Fibroblast of lung (primary cell): ENCODE measurements around the gene PDZD2.

Source experiments
- EZH2 ChIP-seq: IDR thresholded peaks from 2 replicates; pipeline ENCODE4 v1.5.1; 2012; ENCODE audit warnings: low read length, control low read depth, mild to moderate bottlenecking; ENCODE audit errors: missing control alignments
- TF ChIP-seq, protein P1 (sequence below), 2 donors: IDR thresholded peaks in 1 of 2; conservative IDR thresholded peaks in 1 of 2; 1 replicate in 1 of 2; 2 replicates in 1 of 2; pipeline ENCODE4 v1.5.1; 2011 to 2012; ENCODE audit warnings: low read length in 2 of 2, control low read depth in 1 of 2, inconsistent platforms in 1 of 2, low read depth in 1 of 2, mild to moderate bottlenecking in 1 of 2

DNA sequence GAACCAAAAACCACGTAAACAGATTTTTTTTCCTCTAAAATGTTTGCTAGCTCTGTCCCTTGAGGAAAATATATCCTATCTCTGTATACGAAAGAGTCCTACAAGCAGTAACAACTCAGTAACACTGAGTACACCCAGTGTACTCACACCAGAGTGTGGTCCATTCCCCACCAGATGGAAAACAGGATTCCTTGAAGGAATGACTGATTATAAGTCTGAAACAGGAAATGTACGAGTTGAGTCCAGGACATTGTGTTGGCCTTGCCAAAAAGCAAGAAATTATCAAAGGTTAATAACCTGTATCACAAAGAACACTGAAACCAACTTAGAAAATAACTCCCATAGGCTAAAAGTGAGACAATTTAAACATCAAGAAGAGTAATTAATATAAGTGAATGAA is 514.8 kb downstream of the PDZD2 start:
- TF ChIP-seq, protein P1, sequence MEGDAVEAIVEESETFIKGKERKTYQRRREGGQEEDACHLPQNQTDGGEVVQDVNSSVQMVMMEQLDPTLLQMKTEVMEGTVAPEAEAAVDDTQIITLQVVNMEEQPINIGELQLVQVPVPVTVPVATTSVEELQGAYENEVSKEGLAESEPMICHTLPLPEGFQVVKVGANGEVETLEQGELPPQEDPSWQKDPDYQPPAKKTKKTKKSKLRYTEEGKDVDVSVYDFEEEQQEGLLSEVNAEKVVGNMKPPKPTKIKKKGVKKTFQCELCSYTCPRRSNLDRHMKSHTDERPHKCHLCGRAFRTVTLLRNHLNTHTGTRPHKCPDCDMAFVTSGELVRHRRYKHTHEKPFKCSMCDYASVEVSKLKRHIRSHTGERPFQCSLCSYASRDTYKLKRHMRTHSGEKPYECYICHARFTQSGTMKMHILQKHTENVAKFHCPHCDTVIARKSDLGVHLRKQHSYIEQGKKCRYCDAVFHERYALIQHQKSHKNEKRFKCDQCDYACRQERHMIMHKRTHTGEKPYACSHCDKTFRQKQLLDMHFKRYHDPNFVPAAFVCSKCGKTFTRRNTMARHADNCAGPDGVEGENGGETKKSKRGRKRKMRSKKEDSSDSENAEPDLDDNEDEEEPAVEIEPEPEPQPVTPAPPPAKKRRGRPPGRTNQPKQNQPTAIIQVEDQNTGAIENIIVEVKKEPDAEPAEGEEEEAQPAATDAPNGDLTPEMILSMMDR (conservative IDR thresholded peaks at IDR 0.05 in 1 of 2, IDR thresholded peaks at IDR 0.05 in 1 of 2; ENCODE audit: low read depth in 1 of 2, low read length in 2 of 2): no peak
- no peak for TF ChIP-seq EZH2
